ENCODE results near the gene SRSF4.

GRCh38 chr1:29197993-29198392, 16.3 kb upstream of the SRSF4 start:
- TF ChIP-seq CTCF (IDR thresholded peaks at IDR 0.05; ENCODE audit: low read length) (no peak), EZH2phosphoT487 (IDR thresholded peaks at IDR 0.05; ENCODE audit: low read length) (no peak), EZH2 (optimal IDR thresholded peaks at IDR 0.05; ENCODE audit: low read depth, low read length) (no peak)

Data from MM.1S (cell line).